Stimulated activated naive B cell treated with anti-CD40 and anti-IgM and Interleukin-4, amounts not matched to agents 10 μg/mL and 1 μg/mL and 100 μg/mL, for 72 hours (primary cell): ENCODE data around the gene STX18.
"Not testable (repeated sequence)": the region's sequence is repeated elsewhere in the genome, so short reads cannot be mapped to it uniquely, and the experiment has no call there.

Source experiments
- ATAC-seq, 2 donors: fragments of 150-1000 bp; cut with Tn5 transposase; replicated peaks; 2 replicates each; pipeline ENCODE4 v1.10.0; 2021; ENCODE audit warnings: moderate library complexity in 1 of 2
- DNase-seq: peaks from one replicate; pipeline ENCODE4 v3.0.0; 2021
- H3K27ac Mint-ChIP-seq: one replicate; pipeline ENCODE4 v1.8.0; 2022; ENCODE audit warnings: mild to moderate bottlenecking, mixed read lengths
- H3K27me3 Mint-ChIP-seq, 2 donors: one replicate each; pipeline ENCODE4 v1.8.0; 2022; ENCODE audit warnings: mixed read lengths in 2 of 2
- H3K36me3 Mint-ChIP-seq, 2 donors: one replicate each; pipeline ENCODE4 v1.8.0; 2022; ENCODE audit warnings: mixed read lengths in 2 of 2, mild to moderate bottlenecking in 1 of 2
- H3K4me1 Mint-ChIP-seq, 2 donors: one replicate each; pipeline ENCODE4 v1.8.0; 2022; ENCODE audit warnings: mixed read lengths in 2 of 2, mild to moderate bottlenecking in 1 of 2
- H3K4me3 Mint-ChIP-seq, 2 donors: one replicate each; pipeline ENCODE4 v1.8.0; 2022; ENCODE audit warnings: mild to moderate bottlenecking in 2 of 2, mixed read lengths in 2 of 2, moderate library complexity in 1 of 2
- H3K9me3 Mint-ChIP-seq, 2 donors: one replicate each; pipeline ENCODE4 v1.8.0; 2022; ENCODE audit warnings: mixed read lengths in 2 of 2, mild to moderate bottlenecking in 1 of 2

STX18 gene

GRCh38 chr4:4425696-4426095 lies 116.2 kb downstream of the STX18 start:
- ATAC-seq (no peak), DNase-seq (no peak)
- H3K27ac Mint-ChIP-seq: no peak overlapping the region
- no peaks in the 10 kb centered on the region for H3K4me1 Mint-ChIP-seq
- no peaks in the 10 kb centered on the region for H3K27me3 Mint-ChIP-seq
- no peaks in the 10 kb centered on the region for H3K9me3 Mint-ChIP-seq
- no peak overlapping the region for H3K4me3 Mint-ChIP-seq
- peaks cover 30 to 53% of the 10 kb centered on the region in 2 donors for H3K36me3 Mint-ChIP-seq

GRCh38 chr4:4425119-4425690 lies 116.6 kb downstream of the STX18 start:
- DNase-seq (no peak), ATAC-seq (no peak)
- Mint-ChIP-seq H3K4me1 (no peaks in the 10 kb centered on the region), H3K27me3 (no peaks in the 10 kb centered on the region), H3K27ac (no peak overlapping the region), H3K4me3 (no peak overlapping the region), H3K36me3 (peaks cover 30 to 56% of the 10 kb centered on the region in 2 donors), H3K9me3 (no peaks in the 10 kb centered on the region)

- ATAC-seq (no peak), DNase-seq (no peak)
- Mint-ChIP-seq H3K4me3 (no peak overlapping the region), H3K27ac (no peak overlapping the region), H3K4me1 (no peaks in the 10 kb centered on the region), H3K9me3 (no peaks in the 10 kb centered on the region), H3K27me3 (no peaks in the 10 kb centered on the region), H3K36me3 (peaks cover 35 to 60% of the 10 kb centered on the region in 2 donors)
Observed at GRCh38 chr4:4424499-4425115, 117.2 kb downstream of the STX18 start.

- Mint-ChIP-seq H3K36me3 (peaks cover 31 to 62% of the 10 kb centered on the region in 2 donors), H3K27ac (no peak overlapping the region), H3K9me3 (no peaks in the 10 kb centered on the region), H3K4me3 (no peak overlapping the region), H3K4me1 (no peaks in the 10 kb centered on the region), H3K27me3 (no peaks in the 10 kb centered on the region)
- ATAC-seq (no peak), DNase-seq (no peak)
Observed at GRCh38 chr4:4423706-4424498, 117.9 kb downstream of the STX18 start.

- no peak for DNase-seq
- H3K4me1 Mint-ChIP-seq: no peaks in the 10 kb centered on the region
- H3K27ac Mint-ChIP-seq: no peak overlapping the region
- H3K27me3 Mint-ChIP-seq: no peaks in the 10 kb centered on the region
- H3K9me3 Mint-ChIP-seq: no peaks in the 10 kb centered on the region
- no peak for ATAC-seq
- H3K4me3 Mint-ChIP-seq: no peak overlapping the region
- H3K36me3 Mint-ChIP-seq: peaks cover 37 to 68% of the 10 kb centered on the region in 2 donors
Observed at GRCh38 chr4:4422856-4423499, 118.9 kb downstream of the STX18 start.

GRCh38 chr4:4422117-4422516 lies 119.7 kb downstream of the STX18 start:
- H3K36me3 Mint-ChIP-seq: peaks cover 45 to 73% of the 10 kb centered on the region in 2 donors
- H3K27me3 Mint-ChIP-seq, ATAC-seq, H3K9me3 Mint-ChIP-seq, DNase-seq, H3K4me1 Mint-ChIP-seq, H3K4me3 Mint-ChIP-seq, H3K27ac Mint-ChIP-seq: not testable (repeated sequence)

GRCh38 chr4:4421356-4421755 lies 120.5 kb downstream of the STX18 start:
- Mint-ChIP-seq H3K27ac (no peak overlapping the region), H3K27me3 (no peaks in the 10 kb centered on the region), H3K9me3 (peaks cover 5 to 6% of the 10 kb centered on the region in 2 donors), H3K4me1 (no peaks in the 10 kb centered on the region), H3K4me3 (no peak overlapping the region), H3K36me3 (peaks cover 51 to 73% of the 10 kb centered on the region in 2 donors)
- no peak for ATAC-seq
- DNase-seq: no peak

- no peak for ATAC-seq
- no peaks in the 10 kb centered on the region for H3K4me1 Mint-ChIP-seq
- no peak overlapping the region for H3K4me3 Mint-ChIP-seq
- H3K9me3 Mint-ChIP-seq: peaks cover 9 to 12% of the 10 kb centered on the region in 2 donors
- no peak for DNase-seq
- no peak overlapping the region for H3K27ac Mint-ChIP-seq
- H3K27me3 Mint-ChIP-seq: no peaks in the 10 kb centered on the region
- peaks cover 54 to 78% of the 10 kb centered on the region in 2 donors for H3K36me3 Mint-ChIP-seq
Observed at GRCh38 chr4:4420421-4420820, 121.4 kb downstream of the STX18 start.

GRCh38 chr4:4419896-4420295 lies 122.0 kb downstream of the STX18 start:
- H3K4me3 Mint-ChIP-seq: no peak overlapping the region
- peaks cover 53 to 79% of the 10 kb centered on the region in 2 donors for H3K36me3 Mint-ChIP-seq
- DNase-seq: no peak
- no peaks in the 10 kb centered on the region for H3K4me1 Mint-ChIP-seq
- H3K27me3 Mint-ChIP-seq: no peaks in the 10 kb centered on the region
- H3K27ac Mint-ChIP-seq: no peak overlapping the region
- no peak for ATAC-seq
- H3K9me3 Mint-ChIP-seq: peaks cover 9 to 12% of the 10 kb centered on the region in 2 donors

GRCh38 chr4:4418676-4419390 lies 123.0 kb downstream of the STX18 start:
- no peak for DNase-seq
- H3K4me3 Mint-ChIP-seq: no peak overlapping the region
- H3K4me1 Mint-ChIP-seq: no peaks in the 10 kb centered on the region
- peaks cover 9 to 12% of the 10 kb centered on the region in 2 donors for H3K9me3 Mint-ChIP-seq
- H3K36me3 Mint-ChIP-seq: peaks cover 51 to 75% of the 10 kb centered on the region in 2 donors
- no peak overlapping the region for H3K27ac Mint-ChIP-seq
- no peaks in the 10 kb centered on the region for H3K27me3 Mint-ChIP-seq
- no peak for ATAC-seq

- Mint-ChIP-seq H3K4me3 (no peak overlapping the region), H3K27me3 (no peaks in the 10 kb centered on the region), H3K9me3 (peaks cover 9 to 12% of the 10 kb centered on the region in 2 donors), H3K36me3 (peaks cover 51 to 75% of the 10 kb centered on the region in 2 donors), H3K4me1 (no peaks in the 10 kb centered on the region), H3K27ac (no peak overlapping the region)
- DNase-seq (no peak), ATAC-seq (no peak)
Observed at GRCh38 chr4:4417886-4418285, 124.0 kb downstream of the STX18 start.

- ATAC-seq (no peak), DNase-seq (no peak)
- Mint-ChIP-seq H3K9me3 (peaks cover 9 to 12% of the 10 kb centered on the region in 2 donors), H3K36me3 (peaks cover 48 to 70% of the 10 kb centered on the region in 2 donors), H3K27me3 (no peaks in the 10 kb centered on the region), H3K4me1 (no peaks in the 10 kb centered on the region), H3K4me3 (no peak overlapping the region), H3K27ac (no peak overlapping the region)
Observed at GRCh38 chr4:4416981-4417380, 124.9 kb downstream of the STX18 start.

GRCh38 chr4:4415806-4416805 lies 125.7 kb downstream of the STX18 start:
- Mint-ChIP-seq H3K4me1 (no peaks in the 10 kb centered on the region), H3K27me3 (no peaks in the 10 kb centered on the region), H3K36me3 (peaks cover 41 to 62% of the 10 kb centered on the region in 2 donors), H3K4me3 (no peak overlapping the region), H3K27ac (peak overlapping the region; percentile 66), H3K9me3 (peaks cover 9 to 12% of the 10 kb centered on the region in 2 donors)
- ATAC-seq: no peak
- no peak for DNase-seq
